Vagina (tissue), 2 donors: ENCODE measurements around the gene AADAT.

ENCODE experiments used
- POLR2A ChIP-seq, 2 donors: fragments of 450-650 bp; IDR thresholded peaks; one replicate each; pipeline ENCODE4 v1.6.1; 2017; ENCODE audit warnings: antibody characterized with exemption in 2 of 2, mild to moderate bottlenecking in 2 of 2, moderate library complexity in 2 of 2
- TF ChIP-seq, protein P1 (sequence below), 3 experiments: fragments of 450-650 bp in 2 of 3; fragments of 200-600 bp in 1 of 3; sonication (generic) in 1 of 3; IDR thresholded peaks; one replicate each; pipeline ENCODE4 v1.5.1; 2017 to 2019; ENCODE audit warnings: antibody characterized with exemption in 3 of 3, mild to moderate bottlenecking in 2 of 3, moderate library complexity in 2 of 3

DNA sequence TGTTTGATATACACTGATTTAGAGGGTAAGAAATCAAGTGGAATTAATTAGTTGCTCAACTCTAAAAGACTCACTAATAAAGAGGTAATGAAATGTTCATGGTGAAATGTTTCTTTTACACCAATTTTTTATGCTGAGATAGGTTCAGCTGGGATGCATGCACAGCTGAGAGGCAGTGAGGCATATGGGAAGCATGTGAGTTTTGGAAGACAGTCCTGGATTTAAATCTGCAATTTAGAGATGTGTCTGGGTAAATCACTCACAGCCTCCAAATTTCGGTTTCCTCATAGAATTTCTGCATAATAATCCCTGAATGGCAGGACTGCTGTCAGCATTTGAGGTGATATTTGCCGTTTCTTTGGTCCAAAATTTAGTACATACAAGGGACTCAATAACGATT lies 48.2 kb upstream of the AADAT start:
- TF ChIP-seq, protein P1, sequence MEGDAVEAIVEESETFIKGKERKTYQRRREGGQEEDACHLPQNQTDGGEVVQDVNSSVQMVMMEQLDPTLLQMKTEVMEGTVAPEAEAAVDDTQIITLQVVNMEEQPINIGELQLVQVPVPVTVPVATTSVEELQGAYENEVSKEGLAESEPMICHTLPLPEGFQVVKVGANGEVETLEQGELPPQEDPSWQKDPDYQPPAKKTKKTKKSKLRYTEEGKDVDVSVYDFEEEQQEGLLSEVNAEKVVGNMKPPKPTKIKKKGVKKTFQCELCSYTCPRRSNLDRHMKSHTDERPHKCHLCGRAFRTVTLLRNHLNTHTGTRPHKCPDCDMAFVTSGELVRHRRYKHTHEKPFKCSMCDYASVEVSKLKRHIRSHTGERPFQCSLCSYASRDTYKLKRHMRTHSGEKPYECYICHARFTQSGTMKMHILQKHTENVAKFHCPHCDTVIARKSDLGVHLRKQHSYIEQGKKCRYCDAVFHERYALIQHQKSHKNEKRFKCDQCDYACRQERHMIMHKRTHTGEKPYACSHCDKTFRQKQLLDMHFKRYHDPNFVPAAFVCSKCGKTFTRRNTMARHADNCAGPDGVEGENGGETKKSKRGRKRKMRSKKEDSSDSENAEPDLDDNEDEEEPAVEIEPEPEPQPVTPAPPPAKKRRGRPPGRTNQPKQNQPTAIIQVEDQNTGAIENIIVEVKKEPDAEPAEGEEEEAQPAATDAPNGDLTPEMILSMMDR (IDR thresholded peaks at IDR 0.05) = no peak
- TF ChIP-seq POLR2A (IDR thresholded peaks at IDR 0.05) = no peak
